Testis (tissue), 3 donors: ENCODE measurements around the gene CNNM2. TPM values are rescaled to one million over a fixed set of nuclear protein-coding genes. Genes with fewer than 3 reads are reported as not detected.

ENCODE experiments used
- DNase-seq: peaks from one replicate; pipeline ENCODE4 v3.0.0-alpha.2; 2019
- H3K27ac ChIP-seq, 2 donors: fragments of 200-600 bp; sonication (generic); one replicate each; pipeline ENCODE4 v1.5.1; 2019
- H3K27me3 ChIP-seq: fragments of 200-600 bp; sonication (generic); one replicate; pipeline ENCODE4 v1.5.1; 2019
- H3K36me3 ChIP-seq: fragments of 200-600 bp; sonication (generic); one replicate; pipeline ENCODE4 v1.5.1; 2017; ENCODE audit warnings: low read depth; ENCODE audit errors: missing control alignments
- H3K4me1 ChIP-seq: fragments of 200-600 bp; sonication (generic); one replicate; pipeline ENCODE4 v1.5.1; 2019
- H3K4me3 ChIP-seq, 2 donors: fragments of 200-600 bp; sonication (generic); one replicate each; pipeline ENCODE4 v1.5.1; 2017 to 2019
- H3K9me3 ChIP-seq: fragments of 200-600 bp; sonication (generic); one replicate; pipeline ENCODE4 v1.5.1; 2017
- POLR2A ChIP-seq: fragments of 450-650 bp; IDR thresholded peaks from one replicate; pipeline ENCODE4 v1.6.1; 2017; ENCODE audit warnings: antibody characterized with exemption, mild to moderate bottlenecking, moderate library complexity
- WGBS, 2 donors: methylation state at CpG; one replicate each; pipeline ENCODE4 v1.1.5; 2018; 5-methylcytosine and 5-hydroxymethylcytosine counted together
- intact Hi-C: fragments of 100-400 bp; cut with DNase I; formaldehyde crosslinking; loops from one replicate; pipeline ENCODE4 v1.15.1; 2023; ENCODE audit warnings: low total_unique reads
- polyA plus RNA-seq: library from polyadenylated mRNA; stranded (reverse); fragments of 350-450 nt; fragmentation: Illumina TruSeq; extraction: RNeasy Lipid Tissue Mini Kit (QIAGEN cat#74804); gene quantifications from one replicate; pipeline ENCODE4 v1.2.3, GENCODE V29; 2014; ENCODE audit warnings: low read depth, low replicate concordance; ENCODE audit not compliant: insufficient read depth
- total RNA-seq, 2 donors: library from RNA; depleted of rRNA; stranded (reverse); fragments of >200 nt; gene quantifications; one replicate each; pipeline ENCODE4 v1.2.3, GENCODE V29; 2016
- TF ChIP-seq, protein P1 (sequence below), 3 experiments: fragments of 450-650 bp in 2 of 3; fragments of 200-600 bp in 1 of 3; sonication (generic) in 1 of 3; IDR thresholded peaks; one replicate each; pipeline ENCODE4 v1.5.1; 2016 to 2019; ENCODE audit warnings: antibody characterized with exemption in 3 of 3, mild to moderate bottlenecking in 2 of 3, moderate library complexity in 1 of 3

Gene CNNM2
- total and polyA plus RNA-seq, 3 donors from 2014 or later, result 9.8 to 30.5 (median 24.2) TPM

DNA sequence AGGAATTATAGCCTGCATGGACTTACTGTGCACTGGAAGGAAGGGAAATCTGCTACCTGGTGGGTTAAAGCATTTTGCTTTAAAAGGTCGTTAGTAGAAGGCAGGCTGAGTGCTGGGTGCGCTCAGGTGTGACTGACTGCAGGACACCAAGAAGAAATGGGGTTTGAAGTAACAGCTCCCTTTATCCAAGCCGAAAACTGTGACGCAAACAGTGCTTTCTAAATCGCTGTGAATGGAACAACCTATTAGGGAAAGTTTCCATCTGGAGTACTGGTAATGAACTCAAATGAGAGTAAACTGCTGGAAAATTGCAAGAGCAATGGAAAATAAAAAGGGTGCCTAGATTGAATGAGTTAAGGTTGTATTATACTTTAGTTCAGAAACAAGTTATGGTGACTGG, 95.3 kb downstream of the CNNM2 start:
- Histone ChIP-seq H3K4me3 (no peak overlapping the region), H3K4me1 (no peaks in the 10 kb centered on the region), H3K27me3 (no peaks in the 10 kb centered on the region), H3K36me3 (no peaks in the 10 kb centered on the region), H3K9me3 (no peaks in the 10 kb centered on the region), H3K27ac (no peak overlapping the region)
- TF ChIP-seq, protein P1, sequence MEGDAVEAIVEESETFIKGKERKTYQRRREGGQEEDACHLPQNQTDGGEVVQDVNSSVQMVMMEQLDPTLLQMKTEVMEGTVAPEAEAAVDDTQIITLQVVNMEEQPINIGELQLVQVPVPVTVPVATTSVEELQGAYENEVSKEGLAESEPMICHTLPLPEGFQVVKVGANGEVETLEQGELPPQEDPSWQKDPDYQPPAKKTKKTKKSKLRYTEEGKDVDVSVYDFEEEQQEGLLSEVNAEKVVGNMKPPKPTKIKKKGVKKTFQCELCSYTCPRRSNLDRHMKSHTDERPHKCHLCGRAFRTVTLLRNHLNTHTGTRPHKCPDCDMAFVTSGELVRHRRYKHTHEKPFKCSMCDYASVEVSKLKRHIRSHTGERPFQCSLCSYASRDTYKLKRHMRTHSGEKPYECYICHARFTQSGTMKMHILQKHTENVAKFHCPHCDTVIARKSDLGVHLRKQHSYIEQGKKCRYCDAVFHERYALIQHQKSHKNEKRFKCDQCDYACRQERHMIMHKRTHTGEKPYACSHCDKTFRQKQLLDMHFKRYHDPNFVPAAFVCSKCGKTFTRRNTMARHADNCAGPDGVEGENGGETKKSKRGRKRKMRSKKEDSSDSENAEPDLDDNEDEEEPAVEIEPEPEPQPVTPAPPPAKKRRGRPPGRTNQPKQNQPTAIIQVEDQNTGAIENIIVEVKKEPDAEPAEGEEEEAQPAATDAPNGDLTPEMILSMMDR (IDR thresholded peaks at IDR 0.05), result no peak
- no peak for TF ChIP-seq POLR2A
- no peak for DNase-seq
- intact Hi-C loops, result no loop called here
- 80 to 81% methylated on average over 5 of the region's 5 CpGs for WGBS, 2 donors

DNA sequence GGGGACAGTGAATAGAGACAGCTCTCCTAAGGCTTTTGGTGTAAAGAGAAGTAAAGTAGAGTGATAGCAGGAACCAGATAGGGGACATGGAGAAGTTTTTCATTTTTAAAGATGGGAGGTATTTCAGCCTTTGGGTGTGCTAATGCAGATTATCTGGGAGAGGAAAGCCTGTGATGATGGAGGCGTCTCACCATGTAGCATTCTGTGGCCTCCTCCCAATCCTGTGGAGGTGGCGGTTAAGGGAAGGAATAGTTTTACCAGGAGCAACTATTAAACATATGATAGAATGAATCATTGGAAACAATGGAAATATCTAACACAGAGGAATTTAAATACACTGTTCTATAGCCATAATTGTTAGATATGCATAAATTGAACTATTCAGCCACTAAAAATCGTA, 101.3 kb downstream of the CNNM2 start:
- H3K4me1 ChIP-seq, result no peaks in the 10 kb centered on the region
- no peak overlapping the region for H3K27ac ChIP-seq
- H3K27me3 ChIP-seq, result no peaks in the 10 kb centered on the region
- H3K36me3 ChIP-seq, result no peaks in the 10 kb centered on the region
- TF ChIP-seq, protein P1 (IDR thresholded peaks at IDR 0.05), result no peak
- TF ChIP-seq POLR2A, result no peak
- H3K4me3 ChIP-seq, result no peak overlapping the region
- intact Hi-C loops, result no loop called here
- WGBS, 2 donors, result 91 to 96% methylated on average over 3 of the region's 3 CpGs
- H3K9me3 ChIP-seq, result no peaks in the 10 kb centered on the region
- DNase-seq, result no peak

DNA sequence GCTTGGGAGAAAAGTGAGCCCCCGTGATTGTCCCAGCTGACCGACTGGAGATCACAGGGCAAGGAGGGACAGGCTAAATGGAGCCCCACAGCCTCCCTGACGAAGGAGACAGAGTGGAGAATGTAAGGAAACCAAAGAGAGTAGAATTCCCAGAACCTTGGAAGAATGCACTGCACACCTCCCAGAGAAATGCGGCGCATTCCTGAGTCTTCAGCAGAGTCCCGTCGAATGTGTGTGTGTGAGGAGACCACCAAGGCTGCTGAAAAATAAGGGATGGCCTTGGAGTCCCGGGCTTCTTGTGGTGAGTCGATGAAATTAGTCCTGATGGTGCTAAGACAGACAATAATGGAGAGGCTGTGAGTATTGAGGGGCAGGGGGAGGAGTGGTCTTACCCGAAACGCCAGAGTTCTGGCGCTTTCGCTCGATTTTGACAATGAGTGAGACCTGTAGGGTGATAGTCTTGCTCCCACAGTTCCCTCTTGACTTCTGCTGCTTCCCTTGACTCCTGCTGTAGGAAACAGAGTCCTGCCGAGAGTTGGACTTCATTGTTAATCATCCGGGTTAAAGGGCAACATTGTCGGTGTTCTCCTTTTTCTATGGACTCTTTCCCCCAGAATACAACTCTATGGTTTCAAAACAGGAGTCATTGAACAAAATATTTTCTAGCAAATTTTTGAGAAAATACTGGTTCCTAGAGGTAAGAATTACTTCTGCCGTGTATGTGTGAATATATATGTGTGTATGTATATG, 103.2 kb downstream of the CNNM2 start:
- Histone ChIP-seq H3K27me3 (no peaks in the 10 kb centered on the region), H3K4me3 (no peak overlapping the region), H3K9me3 (no peaks in the 10 kb centered on the region), H3K4me1 (no peaks in the 10 kb centered on the region), H3K36me3 (no peaks in the 10 kb centered on the region), H3K27ac (no peak overlapping the region)
- WGBS, 2 donors, result 85 to 86% methylated on average over 18 of the region's 18 CpGs
- intact Hi-C loops, result no loop called here
- no peak for DNase-seq
- TF ChIP-seq, protein P1 (IDR thresholded peaks at IDR 0.05), result no peak
- no peak for TF ChIP-seq POLR2A

DNA sequence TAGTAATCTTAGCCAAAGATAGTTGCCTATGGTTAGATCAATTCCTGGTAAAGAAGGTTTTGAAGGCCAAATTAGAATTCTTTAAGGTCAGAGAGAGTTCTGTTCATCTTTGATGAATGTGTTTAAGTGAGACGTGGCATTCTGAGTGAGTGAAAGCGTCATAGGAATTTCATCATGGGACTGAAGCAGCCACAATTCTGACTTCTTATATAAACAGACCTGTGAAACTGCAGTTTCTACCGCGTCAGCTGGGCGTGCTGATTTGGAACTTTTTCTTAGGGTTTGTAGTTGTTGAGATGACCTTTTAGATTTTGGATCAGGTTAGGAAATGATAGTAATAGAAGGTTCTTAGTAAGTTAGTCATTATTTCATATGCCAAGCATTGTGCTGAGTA, 103.8 kb downstream of the CNNM2 start:
- H3K27me3 ChIP-seq, result no peaks in the 10 kb centered on the region
- DNase-seq, result no peak
- intact Hi-C loops, result no loop called here
- H3K4me3 ChIP-seq, result no peak overlapping the region
- no peaks in the 10 kb centered on the region for H3K36me3 ChIP-seq
- 87 to 89% methylated on average over 5 of the region's 5 CpGs for WGBS, 2 donors
- no peaks in the 10 kb centered on the region for H3K4me1 ChIP-seq
- TF ChIP-seq, protein P1 (IDR thresholded peaks at IDR 0.05), result no peak
- TF ChIP-seq POLR2A, result no peak
- H3K27ac ChIP-seq, result no peak overlapping the region
- H3K9me3 ChIP-seq, result no peaks in the 10 kb centered on the region

DNA sequence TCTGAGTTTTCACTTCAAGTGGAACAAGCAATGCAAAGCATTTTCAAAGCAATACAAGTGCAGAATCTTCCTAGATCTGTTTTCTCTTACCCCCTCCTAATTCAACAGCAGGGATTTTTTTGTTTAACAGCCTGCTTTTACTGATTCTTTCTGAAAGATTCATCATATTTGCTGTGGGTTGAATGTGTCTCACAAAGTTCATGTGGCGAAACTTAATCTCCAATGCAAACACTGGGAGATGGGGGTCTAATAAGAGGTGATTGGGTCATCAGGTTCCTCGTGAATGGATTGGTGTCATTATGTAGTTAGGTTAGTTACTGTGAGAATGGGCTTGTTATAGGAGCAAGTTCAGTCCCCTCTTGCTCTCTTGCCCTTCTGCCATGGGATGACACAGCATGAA, 107.6 kb downstream of the CNNM2 start:
- Histone ChIP-seq H3K4me1 (no peaks in the 10 kb centered on the region), H3K27ac (no peak overlapping the region), H3K9me3 (no peaks in the 10 kb centered on the region), H3K36me3 (no peaks in the 10 kb centered on the region), H3K4me3 (no peak overlapping the region), H3K27me3 (no peaks in the 10 kb centered on the region)
- TF ChIP-seq POLR2A, result no peak
- TF ChIP-seq, protein P1 (IDR thresholded peaks at IDR 0.05), result no peak
- WGBS, 2 donors, result 89 to 96% methylated on average over 2 of the region's 2 CpGs
- DNase-seq, result no peak
- intact Hi-C loops, result no loop called here
